Endothelial cell (in vitro differentiated cells): ENCODE results near the gene GRM5. TPM values are rescaled to one million over a fixed set of nuclear protein-coding genes. Genes with fewer than 3 reads are reported as not detected.

Experiments
- DNase-seq: peaks from one replicate; pipeline ENCODE4 v3.0.0; 2021; ENCODE audit warnings: low spot score
- H3K27ac Mint-ChIP-seq: one replicate; pipeline ENCODE4 v1.8.0; 2021; ENCODE audit warnings: mixed read lengths, inconsistent platforms; ENCODE audit not compliant: unreplicated experiment
- H3K27me3 Mint-ChIP-seq: one replicate; pipeline ENCODE4 v1.8.0; 2021; ENCODE audit warnings: mild to moderate bottlenecking, moderate library complexity, mixed read lengths, inconsistent platforms; ENCODE audit not compliant: unreplicated experiment
- H3K36me3 Mint-ChIP-seq: one replicate; pipeline ENCODE4 v1.8.0; 2021; ENCODE audit warnings: mild to moderate bottlenecking, low read depth, mixed read lengths, inconsistent platforms; ENCODE audit not compliant: unreplicated experiment
- H3K4me1 Mint-ChIP-seq: one replicate; pipeline ENCODE4 v1.8.0; 2021; ENCODE audit warnings: mild to moderate bottlenecking, mixed read lengths, inconsistent platforms; ENCODE audit not compliant: unreplicated experiment
- H3K4me3 Mint-ChIP-seq: one replicate; pipeline ENCODE4 v1.8.0; 2021; ENCODE audit warnings: mild to moderate bottlenecking, mixed read lengths, inconsistent platforms; ENCODE audit not compliant: unreplicated experiment
- H3K9me3 Mint-ChIP-seq: one replicate; pipeline ENCODE4 v1.8.0; 2021; ENCODE audit warnings: mixed read lengths, inconsistent platforms; ENCODE audit not compliant: unreplicated experiment
- CTCF ChIP-seq: fragments of 200-600 bp; sonication (generic); IDR thresholded peaks from one replicate; pipeline ENCODE4 v1.5.0; 2021; ENCODE audit warnings: antibody characterized with exemption; ENCODE audit not compliant: unreplicated experiment
- total RNA-seq: library from RNA; stranded (reverse); fragmentation: NEBNext Ultra II Directional; extraction: Animal tissue kit (Norgen Biotek cat#: 25700); gene quantifications from one replicate; pipeline ENCODE4 v1.2.1, GENCODE V29; 2021; ENCODE audit not compliant: unreplicated experiment

GRM5 gene
- total RNA-seq, 1 donor from 2014 or later: 0.28 TPM

- DNase-seq: no peak
- H3K9me3 Mint-ChIP-seq: no peaks in the 10 kb centered on the region
- H3K27me3 Mint-ChIP-seq: no peaks in the 10 kb centered on the region
- no peaks in the 10 kb centered on the region for H3K4me1 Mint-ChIP-seq
- H3K27ac Mint-ChIP-seq: no peak overlapping the region
- TF ChIP-seq CTCF: no peak
- no peaks in the 10 kb centered on the region for H3K36me3 Mint-ChIP-seq
- no peak overlapping the region for H3K4me3 Mint-ChIP-seq
Measured at GRCh38 chr11:88454881-88455280, 610.9 kb downstream of the GRM5 start.

Other genes with a start within 250 kb of the GRM5 start
- not detected for gene TYR, start 111.9 kb upstream of the GRM5 start, total RNA-seq